ENCODE data around the gene HDDC2.
"Not testable (repeated sequence)": the region's sequence is repeated elsewhere in the genome, so short reads cannot be mapped to it uniquely, and the experiment has no call there.

HDDC2 gene

GRCh38 chr6:125304970-125305660 is 3.3 kb upstream of the HDDC2 start:
- DNase-seq: no peak

DNA sequence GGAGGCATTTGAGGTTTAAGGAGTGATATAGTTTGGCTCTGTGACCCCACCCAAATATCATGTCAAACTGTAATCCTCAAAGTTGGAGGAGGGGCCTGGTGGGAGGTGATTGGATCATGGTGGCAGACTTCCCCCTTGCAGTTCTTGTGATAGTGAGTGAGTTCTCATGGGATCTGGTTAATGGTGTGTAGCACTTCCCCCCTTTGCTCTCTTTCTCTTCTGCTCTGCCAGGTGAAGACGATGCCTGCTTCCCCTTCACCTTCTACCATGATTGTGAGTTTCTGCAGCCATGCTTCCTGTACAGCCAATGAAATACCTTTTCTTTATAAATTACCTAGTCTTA is 1.7 kb upstream of the HDDC2 start:
- DNase-seq: no peak

GRCh38 chr6:125302840-125303511 is 1.2 kb upstream of the HDDC2 start:
- no peak for DNase-seq

DNA sequence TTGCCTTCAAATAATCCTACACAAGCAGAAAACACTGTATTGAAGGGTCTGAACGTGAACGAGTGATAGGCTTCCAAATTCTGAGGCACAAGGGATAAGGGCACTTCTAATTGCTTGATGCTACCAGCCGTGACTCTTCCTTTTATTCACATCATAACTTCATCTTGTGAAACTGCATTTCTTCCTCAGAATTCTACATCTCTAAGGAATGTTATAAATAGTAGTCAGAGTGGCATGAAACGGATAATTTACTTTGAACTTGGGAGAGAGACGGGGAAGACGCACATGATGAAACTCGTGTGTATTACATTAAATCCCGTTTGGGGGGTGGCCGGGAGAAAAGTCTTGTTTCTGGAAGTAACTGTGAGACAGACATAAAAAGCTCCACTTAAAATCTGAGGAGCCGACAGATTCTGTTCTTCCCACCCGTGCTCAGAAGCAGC is 754 bp downstream of the HDDC2 start:
- DNase-seq: no peak

DNA sequence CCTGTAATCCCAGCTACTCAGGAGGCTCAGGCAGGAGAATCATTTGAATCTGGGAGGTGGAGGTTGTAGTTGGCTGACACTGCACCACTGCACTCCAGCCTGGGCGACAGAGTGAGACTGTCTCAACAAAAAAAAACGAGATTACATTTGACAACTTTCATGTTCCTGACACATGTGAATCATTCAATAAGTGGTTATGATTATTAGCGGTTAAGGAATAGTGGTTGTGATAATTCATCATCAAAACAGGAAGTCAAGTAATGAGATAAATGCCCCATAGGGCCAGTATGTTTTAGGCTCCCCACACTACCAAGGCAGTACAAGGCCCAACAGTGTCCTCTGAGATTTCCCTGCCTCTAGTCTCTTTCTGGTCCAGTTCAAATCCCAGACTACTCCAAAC is 2.5 kb downstream of the HDDC2 start:
- no peak for DNase-seq

DNA sequence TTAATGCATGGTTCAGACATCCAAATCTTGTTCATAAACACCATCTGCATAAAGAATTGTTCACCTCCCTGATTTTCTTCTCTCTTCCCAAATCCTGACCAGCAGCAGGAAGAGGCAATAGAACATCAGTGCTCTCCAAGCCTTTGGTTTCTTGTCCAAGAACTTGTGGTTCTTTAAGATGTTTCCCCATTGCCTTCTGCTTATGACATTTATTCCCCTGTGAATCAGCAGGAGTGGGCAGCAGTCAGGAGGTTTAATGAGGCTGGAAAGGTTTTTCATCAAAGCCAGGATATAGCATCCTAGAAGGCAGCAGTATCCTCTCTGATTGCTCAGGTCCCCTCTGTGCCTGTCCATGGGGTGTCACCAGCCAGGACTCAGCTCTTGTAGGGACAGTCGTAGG is 5.3 kb downstream of the HDDC2 start:
- DNase-seq: no peak

DNA sequence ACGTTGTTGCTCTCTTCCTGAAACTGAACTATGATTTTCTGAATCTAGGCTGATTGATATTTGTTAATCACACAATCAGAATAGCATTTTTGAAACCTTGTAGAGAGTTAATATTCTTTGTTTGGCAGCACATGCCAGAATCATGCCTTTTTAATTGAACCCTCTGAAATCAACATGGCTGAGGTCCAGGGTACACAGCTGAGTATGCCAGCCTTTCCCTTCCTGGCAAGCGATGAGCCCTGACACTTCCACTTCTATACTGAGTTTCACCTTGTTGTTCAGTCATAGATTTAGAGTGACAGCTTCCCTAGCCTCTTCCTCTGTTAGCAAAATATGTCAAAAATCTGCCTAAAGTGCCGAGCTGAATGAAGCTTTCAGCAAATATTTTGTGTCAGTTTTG is 6.8 kb downstream of the HDDC2 start:
- no peak for DNase-seq

- no peak for DNase-seq
Observed at GRCh38 chr6:125294036-125294435, 7.7 kb downstream of the HDDC2 start.

DNA sequence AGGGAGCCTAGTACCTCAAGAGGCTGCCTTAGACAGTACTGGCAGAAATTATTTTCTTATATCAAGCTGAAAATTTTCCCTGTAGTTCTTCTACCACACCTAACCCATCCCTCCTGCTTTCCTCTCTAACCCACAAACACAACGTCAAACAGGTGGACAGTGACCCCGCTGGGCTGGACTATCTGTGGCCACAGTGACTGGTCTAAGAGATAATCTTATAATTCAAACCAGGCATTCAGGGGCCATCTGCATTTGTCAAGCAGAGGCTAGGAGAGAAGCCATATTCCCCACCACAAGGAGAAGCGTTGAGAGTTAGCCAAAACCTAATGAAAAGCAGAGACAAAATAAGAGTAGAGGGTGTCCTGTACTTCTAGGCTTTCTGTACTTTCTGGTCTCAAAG is 8.2 kb downstream of the HDDC2 start:
- DNase-seq: no peak

DNA sequence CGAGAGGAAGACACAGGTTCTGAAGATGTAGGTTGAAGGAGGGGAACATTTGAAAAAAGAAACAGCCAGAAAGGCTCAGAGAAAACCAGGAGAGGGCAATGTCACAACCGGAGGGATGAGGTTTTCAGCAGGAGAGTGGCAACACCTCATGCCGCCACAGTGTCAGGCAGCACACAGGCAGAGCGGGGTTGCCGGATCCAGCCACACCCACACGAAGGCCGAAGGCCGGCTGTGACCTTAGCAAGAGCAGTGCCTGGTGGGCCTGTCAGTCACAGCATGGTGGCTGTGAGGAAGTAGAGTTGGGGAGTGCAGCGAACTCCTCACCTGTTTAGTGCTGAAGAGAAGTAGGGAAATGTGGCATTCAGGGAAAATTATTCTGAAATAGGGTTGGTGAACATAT is 14.0 kb downstream of the HDDC2 start:
- no peak for DNase-seq

GRCh38 chr6:125285936-125286335 is 15.8 kb downstream of the HDDC2 start:
- no peak for DNase-seq

DNA sequence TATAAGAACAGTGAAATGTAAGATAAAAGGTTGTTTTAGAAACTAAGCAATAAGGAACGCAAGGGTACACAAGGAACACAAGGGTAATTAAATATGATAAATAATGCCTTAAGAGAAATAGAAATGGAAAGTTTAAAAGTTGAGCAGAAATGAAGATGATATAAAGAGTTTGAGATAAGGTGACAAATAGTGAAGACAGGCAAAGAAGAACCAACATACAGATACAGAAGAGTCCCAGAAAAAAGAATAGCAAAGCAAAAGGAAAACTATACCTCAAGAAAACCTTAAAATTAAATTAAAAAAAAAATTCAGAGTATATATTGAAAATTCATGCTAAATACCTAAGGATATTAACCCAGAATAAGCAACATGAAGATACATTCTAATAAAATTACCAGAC is 16.4 kb downstream of the HDDC2 start:
- DNase-seq: no peak

DNA sequence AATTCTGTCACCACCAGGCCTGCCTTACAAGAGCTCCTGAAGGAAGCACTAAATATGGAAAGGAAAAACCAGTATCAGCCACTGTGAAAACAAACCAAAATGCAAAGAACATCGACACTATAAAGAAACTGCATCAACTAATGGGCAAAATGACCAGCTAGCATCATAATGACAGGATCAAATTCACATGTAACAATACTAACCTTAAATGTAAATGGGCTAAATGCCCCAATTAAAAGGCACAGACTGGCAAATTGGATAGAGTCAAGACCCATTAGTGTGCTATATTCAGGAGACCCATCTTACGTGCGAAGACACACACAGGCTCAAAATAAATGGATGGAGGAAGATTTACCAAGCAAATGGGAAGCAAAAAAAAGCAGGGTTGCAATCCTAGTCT is 19.3 kb downstream of the HDDC2 start:
- not testable (repeated sequence) for DNase-seq

- DNase-seq: not testable (repeated sequence)
Observed at GRCh38 chr6:125280370-125281035, 21.3 kb downstream of the HDDC2 start.

DNA sequence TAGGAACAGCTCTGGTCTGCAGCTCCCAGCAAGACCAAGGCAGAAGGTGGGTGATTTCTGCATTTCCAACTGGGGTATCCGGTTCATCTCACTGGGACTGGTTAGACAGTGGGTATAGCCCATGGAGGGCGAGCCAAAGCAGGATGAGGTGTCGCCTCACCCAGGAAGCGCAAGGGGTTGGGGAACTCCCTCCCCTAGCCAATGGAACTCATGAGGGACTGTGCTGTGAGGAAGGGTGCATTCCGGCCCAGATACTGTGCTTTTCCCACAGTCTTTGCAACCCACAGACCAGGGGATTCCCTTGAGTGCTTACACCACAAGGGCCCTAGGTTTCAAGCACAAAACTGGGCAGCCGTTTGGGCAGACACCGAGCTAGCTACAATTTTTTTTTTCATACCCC is 21.8 kb downstream of the HDDC2 start:
- DNase-seq: no peak

DNA sequence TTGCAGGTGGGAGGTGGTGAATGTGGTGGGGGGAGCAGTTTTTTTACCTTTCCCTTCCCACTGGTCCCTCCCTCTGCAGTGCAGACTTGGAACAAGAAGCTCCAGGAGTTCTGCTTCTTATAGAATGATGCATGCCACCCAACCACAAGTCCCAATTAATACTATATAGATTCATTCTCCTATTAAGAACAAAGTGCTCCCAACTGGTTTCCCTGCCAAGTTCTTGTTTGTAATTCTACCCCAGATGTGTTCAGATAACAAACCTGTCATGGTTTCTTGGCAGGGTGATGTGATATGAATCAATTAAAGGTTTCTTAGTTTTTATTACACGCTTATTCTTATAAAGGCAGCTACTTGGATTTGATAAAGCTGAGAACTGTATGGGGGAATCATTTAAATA is 23.9 kb downstream of the HDDC2 start:
- no peak for DNase-seq

DNA sequence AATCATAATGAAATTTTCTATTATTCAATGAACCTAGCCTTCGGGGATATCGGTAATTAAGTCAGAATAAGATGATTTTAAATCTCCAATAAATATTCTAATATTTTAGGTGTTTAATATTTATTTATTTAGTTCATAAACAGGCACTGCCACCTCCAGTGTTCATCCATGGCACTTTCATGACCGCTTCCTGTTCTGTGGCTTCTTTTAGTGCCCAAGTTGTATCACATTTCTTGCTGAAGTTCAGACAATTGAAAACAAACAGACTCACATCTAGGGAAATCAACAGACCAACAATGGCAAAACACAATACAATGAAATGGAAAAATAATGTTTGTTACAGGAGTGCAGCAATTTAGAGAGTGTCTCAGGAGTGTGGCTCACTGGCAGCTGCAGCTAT is 26.0 kb downstream of the HDDC2 start:
- DNase-seq: no peak

DNA sequence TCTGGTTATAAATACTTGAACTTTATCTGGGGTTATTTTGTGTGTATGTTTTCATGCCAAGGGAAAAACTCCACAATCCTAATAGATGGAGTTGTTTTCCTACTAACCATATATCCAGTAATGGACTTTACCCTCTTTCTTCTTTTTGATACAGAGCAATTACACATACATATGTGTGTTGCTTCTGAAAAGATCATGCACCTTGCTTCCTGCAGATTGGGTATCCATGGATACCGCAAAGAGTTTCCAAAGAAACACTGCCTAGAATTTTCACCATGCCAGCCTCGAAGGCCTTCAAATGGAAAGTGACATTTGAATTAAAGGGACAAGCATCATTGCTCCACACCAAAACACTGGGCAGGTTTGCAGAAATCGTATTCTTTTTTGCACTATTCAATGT is 26.8 kb downstream of the HDDC2 start:
- no peak for DNase-seq

GRCh38 chr6:125273965-125274364 is 27.8 kb downstream of the HDDC2 start:
- no peak for DNase-seq

- DNase-seq: no peak
Observed at GRCh38 chr6:125273251-125273650, 28.5 kb downstream of the HDDC2 start.

DNA sequence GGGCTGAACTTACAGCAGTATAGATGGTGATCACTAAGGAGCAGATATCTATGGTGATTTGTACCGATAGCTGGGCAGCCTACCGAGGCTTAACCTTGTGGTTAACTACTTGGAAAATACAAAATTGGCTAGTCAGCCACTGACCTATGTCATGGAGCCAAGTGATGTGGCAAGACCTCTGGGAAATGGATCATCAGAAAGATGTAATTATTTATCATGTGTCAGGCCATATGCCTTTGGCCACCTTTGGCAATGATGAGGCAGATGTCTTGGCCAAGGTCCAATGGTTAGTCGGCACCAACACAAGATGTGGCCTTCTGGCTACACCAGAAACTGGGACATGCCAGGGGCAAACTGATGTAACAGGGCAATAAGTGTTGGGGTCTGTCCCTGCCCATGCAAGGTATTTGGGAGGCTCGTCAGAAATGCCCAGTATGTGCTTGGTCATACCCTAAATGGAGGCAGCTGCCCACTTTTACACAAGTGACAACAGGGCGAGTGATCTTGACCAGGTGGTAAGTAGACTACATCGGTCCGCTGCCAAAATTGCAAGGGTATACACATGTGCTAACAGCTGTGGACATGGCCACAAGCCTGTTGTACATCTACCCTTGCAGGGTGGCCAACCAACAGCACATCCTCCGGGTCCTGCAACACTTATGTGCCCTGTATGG is 30.1 kb downstream of the HDDC2 start:
- DNase-seq: no peak

DNA sequence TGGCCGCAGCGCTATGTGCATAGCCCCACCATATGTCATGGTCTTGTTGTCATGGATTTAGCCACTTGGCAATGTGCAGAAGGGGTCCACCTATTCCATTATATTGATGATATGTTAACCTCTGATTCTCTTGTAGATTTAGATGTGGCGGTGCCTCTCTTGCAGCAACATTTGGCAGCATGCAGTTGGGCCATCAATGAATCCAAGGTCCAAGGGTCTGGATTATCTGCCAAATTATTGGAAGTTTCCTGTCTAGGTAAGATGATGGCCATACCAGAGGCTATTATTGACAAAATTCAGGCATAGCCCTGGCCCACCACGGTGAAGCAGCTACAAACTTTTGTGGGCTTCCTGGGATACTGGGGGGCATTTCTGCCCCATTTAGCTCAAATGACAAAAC is 31.4 kb downstream of the HDDC2 start:
- DNase-seq: no peak

DNA sequence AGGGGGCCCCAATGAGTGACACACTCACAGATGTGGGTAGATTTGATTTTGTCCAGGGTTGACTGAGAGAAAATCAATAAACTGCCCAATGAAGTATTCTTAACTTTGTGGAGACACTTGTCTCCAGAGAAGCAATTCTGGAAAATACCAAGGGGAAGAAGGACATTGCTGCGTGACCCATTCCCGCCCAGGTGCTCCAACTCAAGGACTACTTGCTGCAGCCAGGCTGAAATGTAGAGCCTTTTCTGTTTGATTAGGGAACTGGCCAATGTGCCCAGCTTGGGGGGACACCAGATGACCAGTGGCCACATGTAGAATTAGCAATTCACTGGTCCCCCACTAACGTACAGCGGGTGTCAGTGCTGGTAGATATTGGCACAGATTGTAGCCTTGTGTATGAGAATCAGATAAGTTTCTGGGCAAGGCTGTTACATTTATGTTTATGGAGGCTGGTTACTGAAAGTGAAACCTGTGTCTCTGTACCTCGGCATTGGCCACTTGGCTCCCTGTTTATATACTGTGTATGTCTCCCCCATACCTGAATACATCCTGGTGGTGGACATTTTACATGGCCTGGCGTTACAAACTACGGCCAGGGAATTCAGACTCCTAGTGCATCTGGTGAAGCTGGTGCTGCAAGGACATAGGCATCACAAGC is 32.3 kb downstream of the HDDC2 start:
- DNase-seq: no peak
